Fibroblast of lung (primary cell): ENCODE measurements around the gene TFF2. TPM values are rescaled to one million over a fixed set of nuclear protein-coding genes. Genes with fewer than 3 reads are reported as not detected.

ENCODE experiments used
- DNase-seq, 2 donors: peaks; one replicate each; pipeline versions ENCODE4 v3.0.0 to v3.0.0-alpha.2; 2010; ENCODE audit warnings: low read depth in 2 of 2
- H2AFZ ChIP-seq: 2 replicates; pipeline ENCODE4 v1.5.1; 2012; ENCODE audit warnings: low read length, control low read depth, inconsistent platforms
- H3K27ac ChIP-seq: 2 replicates; pipeline ENCODE4 v1.5.1; 2011; ENCODE audit warnings: low read length, control low read depth; ENCODE audit not compliant: insufficient read depth
- H3K27me3 ChIP-seq: 2 replicates; pipeline ENCODE4 v1.5.1; 2011; ENCODE audit warnings: mild to moderate bottlenecking, low read length; ENCODE audit not compliant: control insufficient read depth, insufficient read depth
- H3K36me3 ChIP-seq: 2 replicates; pipeline ENCODE4 v1.5.1; 2011; ENCODE audit warnings: low read length; ENCODE audit not compliant: control insufficient read depth, insufficient read depth
- H3K4me1 ChIP-seq: 2 replicates; pipeline ENCODE4 v1.5.1; 2011; ENCODE audit warnings: low read length; ENCODE audit not compliant: control insufficient read depth, insufficient read depth; ENCODE audit errors: extremely low read depth
- H3K4me2 ChIP-seq: 2 replicates; pipeline ENCODE4 v1.5.1; 2011; ENCODE audit warnings: low read length, control low read depth; ENCODE audit not compliant: insufficient read depth; ENCODE audit errors: extremely low read depth
- H3K4me3 ChIP-seq, 4 experiments: fragments of 200-600 bp in 1 of 4; sonication (generic) in 1 of 4; replicated peaks in 1 of 4; 2 replicates each; pipeline ENCODE4 v1.5.1; 2011 to 2016; ENCODE audit warnings: low read length in 4 of 4, low read depth in 3 of 4, mild to moderate bottlenecking in 3 of 4, control low read depth in 2 of 4, inconsistent platforms in 1 of 4, mixed read lengths in 1 of 4; ENCODE audit not compliant: insufficient read depth in 1 of 4; ENCODE audit errors: control extremely low read depth in 1 of 4
- H3K79me2 ChIP-seq: 2 replicates; pipeline ENCODE4 v1.5.1; 2012; ENCODE audit warnings: mild to moderate bottlenecking, low read length, inconsistent platforms; ENCODE audit not compliant: control insufficient read depth, insufficient read depth
- H3K9ac ChIP-seq: 2 replicates; pipeline ENCODE4 v1.5.1; 2011; ENCODE audit warnings: mild to moderate bottlenecking, low read length, control low read depth; ENCODE audit not compliant: insufficient read depth
- H3K9me3 ChIP-seq: 2 replicates; pipeline ENCODE4 v1.5.1; 2012; ENCODE audit warnings: low read depth, low read length; ENCODE audit not compliant: control insufficient read depth, insufficient read depth
- H4K20me1 ChIP-seq: 2 replicates; pipeline ENCODE4 v1.5.1; 2011; ENCODE audit warnings: low read length; ENCODE audit not compliant: control insufficient read depth, insufficient read depth; ENCODE audit errors: extremely low read depth
- EZH2 ChIP-seq: IDR thresholded peaks from 2 replicates; pipeline ENCODE4 v1.5.1; 2012; ENCODE audit warnings: low read length, control low read depth, mild to moderate bottlenecking; ENCODE audit errors: missing control alignments
- polyA plus RNA-seq, 2 donors: library from polyadenylated mRNA; depleted of rRNA in 1 of 2; stranded (reverse) in 1 of 2; unstranded in 1 of 2; fragments of >200 nt; gene quantifications; 2 replicates each; pipeline ENCODE4 v1.2.1, GENCODE V29; 2011 to 2012; ENCODE audit warnings: missing spikeins in 1 of 2
- total RNA-seq: library from RNA; depleted of rRNA; stranded (reverse); fragments of >200 nt; gene quantifications from 2 replicates; pipeline ENCODE4 v1.2.1, GENCODE V29; 2014
- TF ChIP-seq, protein P1 (sequence below), 2 donors: IDR thresholded peaks in 1 of 2; conservative IDR thresholded peaks in 1 of 2; 1 replicate in 1 of 2; 2 replicates in 1 of 2; pipeline ENCODE4 v1.5.1; 2011 to 2012; ENCODE audit warnings: low read length in 2 of 2, control low read depth in 1 of 2, inconsistent platforms in 1 of 2, low read depth in 1 of 2, mild to moderate bottlenecking in 1 of 2

The TFF2 gene
- total and polyA plus RNA-seq, 2 donors (not counting 1 experiment from before 2014, with no cell fraction given): not detected

DNA sequence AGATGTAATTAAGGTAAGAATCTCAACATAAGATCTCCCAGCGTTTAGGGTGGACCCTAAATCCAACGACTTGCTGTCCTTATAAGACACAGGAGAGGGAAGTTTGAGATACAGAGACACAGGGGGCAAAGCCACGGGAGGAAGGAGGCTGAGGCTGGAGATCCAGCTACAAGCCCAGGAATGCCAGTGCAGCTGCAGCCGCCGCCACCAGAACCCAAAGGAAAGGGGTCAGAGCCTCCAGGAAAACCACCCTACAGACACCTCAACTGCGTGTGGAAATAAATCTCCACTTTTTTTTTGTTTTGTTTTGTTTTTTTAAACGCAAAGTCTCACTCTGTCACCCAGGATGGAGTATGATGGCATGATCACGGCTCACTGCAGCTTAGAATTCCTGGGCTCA is 27.6 kb upstream of the TFF2 start:
- H3K27ac ChIP-seq: no peak overlapping the region
- no peaks in the 10 kb centered on the region for H3K27me3 ChIP-seq
- H3K4me2 ChIP-seq: no peak overlapping the region
- no peak overlapping the region for H2AFZ ChIP-seq
- H4K20me1 ChIP-seq: no peaks in the 10 kb centered on the region
- H3K36me3 ChIP-seq: no peaks in the 10 kb centered on the region
- DNase-seq: no peak
- TF ChIP-seq, protein P1, sequence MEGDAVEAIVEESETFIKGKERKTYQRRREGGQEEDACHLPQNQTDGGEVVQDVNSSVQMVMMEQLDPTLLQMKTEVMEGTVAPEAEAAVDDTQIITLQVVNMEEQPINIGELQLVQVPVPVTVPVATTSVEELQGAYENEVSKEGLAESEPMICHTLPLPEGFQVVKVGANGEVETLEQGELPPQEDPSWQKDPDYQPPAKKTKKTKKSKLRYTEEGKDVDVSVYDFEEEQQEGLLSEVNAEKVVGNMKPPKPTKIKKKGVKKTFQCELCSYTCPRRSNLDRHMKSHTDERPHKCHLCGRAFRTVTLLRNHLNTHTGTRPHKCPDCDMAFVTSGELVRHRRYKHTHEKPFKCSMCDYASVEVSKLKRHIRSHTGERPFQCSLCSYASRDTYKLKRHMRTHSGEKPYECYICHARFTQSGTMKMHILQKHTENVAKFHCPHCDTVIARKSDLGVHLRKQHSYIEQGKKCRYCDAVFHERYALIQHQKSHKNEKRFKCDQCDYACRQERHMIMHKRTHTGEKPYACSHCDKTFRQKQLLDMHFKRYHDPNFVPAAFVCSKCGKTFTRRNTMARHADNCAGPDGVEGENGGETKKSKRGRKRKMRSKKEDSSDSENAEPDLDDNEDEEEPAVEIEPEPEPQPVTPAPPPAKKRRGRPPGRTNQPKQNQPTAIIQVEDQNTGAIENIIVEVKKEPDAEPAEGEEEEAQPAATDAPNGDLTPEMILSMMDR (conservative IDR thresholded peaks at IDR 0.05 in 1 of 2, IDR thresholded peaks at IDR 0.05 in 1 of 2; ENCODE audit: low read depth in 1 of 2, low read length in 2 of 2): no peak
- TF ChIP-seq EZH2: no peak
- H3K79me2 ChIP-seq: no peaks in the 10 kb centered on the region
- no peak overlapping the region for H3K4me3 ChIP-seq
- no peaks in the 10 kb centered on the region for H3K9me3 ChIP-seq
- no peak overlapping the region for H3K9ac ChIP-seq
- H3K4me1 ChIP-seq: no peaks in the 10 kb centered on the region

DNA sequence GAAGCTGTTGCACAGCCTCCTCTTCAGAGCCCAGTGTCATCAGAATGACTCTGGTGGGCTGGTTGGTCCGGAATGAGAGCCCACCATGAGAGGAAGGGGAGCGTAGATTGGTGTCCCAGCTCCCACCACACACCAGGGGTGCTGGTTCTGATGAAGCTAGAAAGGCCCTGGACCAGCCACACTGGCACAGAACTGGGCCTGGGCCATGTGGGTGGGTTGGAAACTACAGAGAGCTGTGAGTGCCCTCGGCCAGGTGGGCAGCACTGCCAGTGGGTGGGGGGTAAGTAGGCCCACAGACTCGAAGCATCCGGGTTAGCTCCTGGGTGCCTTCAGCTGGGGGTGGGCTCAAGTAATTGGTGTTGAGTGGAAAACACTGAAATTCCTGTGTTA is 27.2 kb upstream of the TFF2 start:
- no peak overlapping the region for H3K4me2 ChIP-seq
- no peaks in the 10 kb centered on the region for H3K79me2 ChIP-seq
- no peak for TF ChIP-seq EZH2
- TF ChIP-seq, protein P1 (conservative IDR thresholded peaks at IDR 0.05 in 1 of 2, IDR thresholded peaks at IDR 0.05 in 1 of 2; ENCODE audit: low read depth in 1 of 2, low read length in 2 of 2): no peak
- H2AFZ ChIP-seq: no peak overlapping the region
- no peaks in the 10 kb centered on the region for H3K36me3 ChIP-seq
- no peak overlapping the region for H3K4me3 ChIP-seq
- no peaks in the 10 kb centered on the region for H3K9me3 ChIP-seq
- no peaks in the 10 kb centered on the region for H4K20me1 ChIP-seq
- H3K27ac ChIP-seq: no peak overlapping the region
- no peak overlapping the region for H3K9ac ChIP-seq
- DNase-seq: no peak
- H3K4me1 ChIP-seq: no peaks in the 10 kb centered on the region
- H3K27me3 ChIP-seq: no peaks in the 10 kb centered on the region

DNA sequence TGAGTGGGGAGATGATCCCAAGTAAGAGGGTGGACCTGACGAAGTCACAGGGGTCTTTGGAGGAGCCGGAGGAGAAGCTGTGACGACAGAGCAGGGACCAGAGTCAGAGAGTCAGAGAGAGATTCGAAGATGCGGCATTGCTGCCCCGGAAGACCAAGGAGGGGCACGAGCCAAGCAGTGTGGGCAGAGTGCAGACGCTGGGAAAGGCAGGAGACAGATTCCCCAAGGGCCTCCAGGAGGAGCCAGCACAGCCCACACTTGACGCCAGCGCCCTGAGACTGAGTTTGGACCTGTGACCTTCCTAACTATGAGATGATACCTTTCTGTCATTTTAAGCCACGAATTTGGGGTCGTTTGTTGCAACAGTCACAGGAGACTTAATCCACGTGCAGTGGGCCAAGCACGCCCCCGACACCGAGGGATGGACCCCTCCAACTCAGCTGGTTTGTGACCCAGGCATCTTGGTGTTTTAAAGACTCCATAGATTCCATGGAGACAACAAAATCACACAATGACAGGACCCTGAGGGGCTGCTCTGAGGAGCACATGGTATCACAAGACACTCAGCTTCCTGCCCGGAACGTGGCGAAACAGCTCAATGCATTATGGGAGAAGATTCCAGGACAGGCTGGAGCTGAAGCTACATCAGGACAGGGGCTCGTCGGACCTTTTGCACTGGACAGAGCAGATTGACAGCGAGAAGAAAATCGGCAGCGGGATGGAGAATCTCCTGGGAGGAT is 26.6 kb upstream of the TFF2 start:
- Histone ChIP-seq H3K9ac (no peak overlapping the region), H3K9me3 (no peaks in the 10 kb centered on the region), H3K4me3 (no peak overlapping the region), H2AFZ (no peak overlapping the region), H3K79me2 (no peaks in the 10 kb centered on the region), H3K27me3 (no peaks in the 10 kb centered on the region), H3K36me3 (no peaks in the 10 kb centered on the region), H4K20me1 (no peaks in the 10 kb centered on the region), H3K27ac (no peak overlapping the region), H3K4me1 (no peaks in the 10 kb centered on the region), H3K4me2 (no peak overlapping the region)
- DNase-seq: no peak
- TF ChIP-seq, protein P1 (conservative IDR thresholded peaks at IDR 0.05 in 1 of 2, IDR thresholded peaks at IDR 0.05 in 1 of 2; ENCODE audit: low read depth in 1 of 2, low read length in 2 of 2): no peak
- no peak for TF ChIP-seq EZH2
